HT-29 (cell line): ENCODE measurements around the gene MPHOSPH6. TPM values are rescaled to one million over a fixed set of nuclear protein-coding genes. Genes with fewer than 3 reads are reported as not detected.
"Not testable (repeated sequence)": the region's sequence is repeated elsewhere in the genome, so short reads cannot be mapped to it uniquely, and the experiment has no call there.

Experiments used
- DNase-seq: peaks from one replicate; pipeline ENCODE4 v3.0.0-alpha.2; 2015; ENCODE audit warnings: low spot score
- total RNA-seq: library from RNA; depleted of rRNA; stranded (reverse); fragments of >200 nt; shearing (Covaris generic); gene quantifications from 2 replicates; pipeline ENCODE4 v1.2.3, GENCODE V29; 2014; rRNA removed

Gene MPHOSPH6
- 15.7 and 16.8 TPM in 2 replicates for total RNA-seq

GRCh38 chr16:82169861-82170845, at the start of gene MPHOSPH6:
Gene MPHOSPH6, minus strand, starts transcription at chr16:82170224. Its CDS starts 49 bp downstream, at chr16:82170175.
- DNase-seq: peak; percentile 91

GRCh38 chr16:82219298-82219697, 49.3 kb upstream of the MPHOSPH6 start:
- no peak for DNase-seq

- DNase-seq: not testable (repeated sequence)
These were observed 39.3 kb upstream of the MPHOSPH6 start for GRCh38 chr16:82209314-82209713.

GRCh38 chr16:82203198-82203597, 33.2 kb upstream of the MPHOSPH6 start:
- no peak for DNase-seq

- no peak for DNase-seq
These were observed 31.9 kb upstream of the MPHOSPH6 start for GRCh38 chr16:82201926-82202325.

GRCh38 chr16:82201351-82201750, 31.3 kb upstream of the MPHOSPH6 start:
- DNase-seq: no peak

GRCh38 chr16:82199209-82199608, 29.2 kb upstream of the MPHOSPH6 start:
- no peak for DNase-seq

GRCh38 chr16:82197540-82198240, 27.7 kb upstream of the MPHOSPH6 start:
- DNase-seq: peak; percentile 50

- peak; percentile 24 for DNase-seq
These were observed 26.0 kb upstream of the MPHOSPH6 start for GRCh38 chr16:82195917-82196494.

GRCh38 chr16:82194086-82194485, 24.1 kb upstream of the MPHOSPH6 start:
- DNase-seq: no peak

- DNase-seq: no peak
These were observed 22.6 kb upstream of the MPHOSPH6 start for GRCh38 chr16:82192665-82193064.

GRCh38 chr16:82190386-82190785, 20.4 kb upstream of the MPHOSPH6 start:
- DNase-seq: no peak

GRCh38 chr16:82187829-82188228, 17.8 kb upstream of the MPHOSPH6 start:
- no peak for DNase-seq

GRCh38 chr16:82185012-82185411, 15.0 kb upstream of the MPHOSPH6 start:
- DNase-seq: no peak

GRCh38 chr16:82184213-82184612, 14.2 kb upstream of the MPHOSPH6 start:
- no peak for DNase-seq

GRCh38 chr16:82183004-82183397, 13.0 kb upstream of the MPHOSPH6 start:
- DNase-seq: no peak

- no peak for DNase-seq
These were observed 12.4 kb upstream of the MPHOSPH6 start for GRCh38 chr16:82182266-82183003.

- no peak for DNase-seq
These were observed 11.6 kb upstream of the MPHOSPH6 start for GRCh38 chr16:82181461-82182185.

- no peak for DNase-seq
These were observed 8.3 kb upstream of the MPHOSPH6 start for GRCh38 chr16:82178352-82178751.

- DNase-seq: no peak
These were observed 7.5 kb upstream of the MPHOSPH6 start for GRCh38 chr16:82177555-82177954.

- no peak for DNase-seq
These were observed 6.2 kb upstream of the MPHOSPH6 start for GRCh38 chr16:82176204-82176603.
